WTC11 (cell line): ENCODE results near the gene RNF214. TPM values are rescaled to one million over a fixed set of nuclear protein-coding genes. Genes with fewer than 3 reads are reported as not detected.
A peak's percentile ranks its signal among the peaks of the same experiment; 100 is the strongest.

Source experiments
- ATAC-seq: fragments of 200-7000 bp; cut with Tn5 transposase; 2 replicates; pipeline ENCODE4 v1.10.0; 2021; ENCODE audit warnings: mild to moderate bottlenecking, moderate library complexity
- CTCF ChIA-PET: fragments of 300-600 bp; sonication (Branson Sonifier 250); formaldehyde crosslinking; loops from one replicate; lab custom pipeline; 2021; ENCODE audit warnings: antibody characterized with exemption; lab: Charles Lee
- POLR2A ChIA-PET: fragments of 350-600 bp; sonication (Branson Sonifier 250); formaldehyde crosslinking; loops from one replicate; lab custom pipeline; 2021; ENCODE audit warnings: antibody characterized with exemption; lab: Charles Lee
- DNase-seq: peaks from one replicate; pipeline ENCODE4 v3.0.0; 2021; ENCODE audit warnings: low spot score
- H3K27ac Mint-ChIP-seq: 2 replicates; pipeline ENCODE4 v1.8.0; 2021; ENCODE audit warnings: mixed read lengths
- H3K27me3 Mint-ChIP-seq: 2 replicates; pipeline ENCODE4 v1.8.0; 2021; ENCODE audit warnings: low read depth, mild to moderate bottlenecking, moderate library complexity, mixed read lengths
- H3K36me3 Mint-ChIP-seq: 2 replicates; pipeline ENCODE4 v1.8.0; 2021; ENCODE audit warnings: mixed read lengths
- H3K4me1 Mint-ChIP-seq: 2 replicates; pipeline ENCODE4 v1.8.0; 2022; ENCODE audit warnings: mixed read lengths
- H3K4me3 Mint-ChIP-seq: 2 replicates; pipeline ENCODE4 v1.8.0; 2021; ENCODE audit warnings: mild to moderate bottlenecking, moderate library complexity, mixed read lengths
- H3K9me3 Mint-ChIP-seq: 2 replicates; pipeline ENCODE4 v1.8.0; 2021; ENCODE audit warnings: mixed read lengths
- AFF4 ChIP-seq: sonication (generic); formaldehyde crosslinking; IDR thresholded peaks from 2 replicates; pipeline ENCODE4 v1.8.1; 2023; ENCODE audit warnings: mild to moderate bottlenecking, missing genetic modification reagents, borderline replicate concordance
- ATF1 ChIP-seq: sonication (generic); formaldehyde crosslinking; IDR thresholded peaks from 2 replicates; pipeline ENCODE4 v1.8.1; 2023; ENCODE audit warnings: mild to moderate bottlenecking, moderate library complexity, missing genetic modification reagents
- CBFB ChIP-seq: sonication (generic); formaldehyde crosslinking; IDR thresholded peaks from 2 replicates; pipeline ENCODE4 v1.8.1; 2022; ENCODE audit warnings: mild to moderate bottlenecking, low read depth, missing genetic modification reagents
- CDX4 ChIP-seq: fragments of 250-450 bp; sonication (Bioruptor Pico); IDR thresholded peaks from 2 replicates; pipeline ENCODE4 v1.9.0; 2021; ENCODE audit warnings: moderate library complexity, mild to moderate bottlenecking, inconsistent platforms, borderline replicate concordance
- CREM ChIP-seq: sonication (generic); formaldehyde crosslinking; IDR thresholded peaks from 2 replicates; pipeline ENCODE4 v1.8.1; 2022; ENCODE audit warnings: mild to moderate bottlenecking, missing genetic modification reagents, moderate library complexity
- E2F1 ChIP-seq: sonication (generic); formaldehyde crosslinking; IDR thresholded peaks from 2 replicates; pipeline ENCODE4 v1.8.0; 2022; ENCODE audit warnings: mild to moderate bottlenecking, missing genetic modification reagents
- ELF4 ChIP-seq: sonication (generic); formaldehyde crosslinking; IDR thresholded peaks from 2 replicates; pipeline ENCODE4 v1.8.1; 2022; ENCODE audit warnings: low read depth, mild to moderate bottlenecking, moderate library complexity, missing genetic modification reagents
- EMX1 ChIP-seq: fragments of 250-450 bp; sonication (Bioruptor Pico); IDR thresholded peaks from 2 replicates; pipeline ENCODE4 v1.8.0; 2021; ENCODE audit warnings: mild to moderate bottlenecking
- FOXK1 ChIP-seq: sonication (generic); formaldehyde crosslinking; IDR thresholded peaks from 2 replicates; pipeline ENCODE4 v1.8.0; 2022; ENCODE audit warnings: mild to moderate bottlenecking, moderate library complexity, missing genetic modification reagents
- MAX ChIP-seq: sonication (generic); formaldehyde crosslinking; IDR thresholded peaks from 2 replicates; pipeline ENCODE4 v1.8.0; 2022; ENCODE audit warnings: mild to moderate bottlenecking, missing genetic modification reagents
- MXD4 ChIP-seq: fragments of 250-450 bp; sonication (Bioruptor Pico); IDR thresholded peaks from 2 replicates; pipeline ENCODE4 v1.8.0; 2021; ENCODE audit warnings: mild to moderate bottlenecking, moderate library complexity, borderline replicate concordance
- MYBL2 ChIP-seq: sonication (generic); formaldehyde crosslinking; IDR thresholded peaks from 2 replicates; pipeline ENCODE4 v1.8.1; 2023; ENCODE audit warnings: mild to moderate bottlenecking, moderate library complexity, missing genetic modification reagents
- NR1H2 ChIP-seq: sonication (generic); formaldehyde crosslinking; IDR thresholded peaks from 2 replicates; pipeline ENCODE4 v1.9.0; 2021; ENCODE audit warnings: mild to moderate bottlenecking, moderate library complexity, missing genetic modification reagents
- PREB ChIP-seq: sonication (generic); formaldehyde crosslinking; IDR thresholded peaks from 2 replicates; pipeline ENCODE4 v1.8.1; 2022; ENCODE audit warnings: mild to moderate bottlenecking, missing genetic modification reagents, moderate library complexity, borderline replicate concordance
- SP1 ChIP-seq: sonication (generic); formaldehyde crosslinking; conservative IDR thresholded peaks from 2 replicates; pipeline ENCODE4 v1.8.1; 2022; ENCODE audit warnings: missing genetic modification reagents
- USF2 ChIP-seq: sonication (generic); formaldehyde crosslinking; IDR thresholded peaks from 2 replicates; pipeline ENCODE4 v1.8.1; 2023; ENCODE audit warnings: mild to moderate bottlenecking, missing genetic modification reagents, moderate library complexity
- ZNF219 ChIP-seq: sonication (generic); formaldehyde crosslinking; IDR thresholded peaks from 2 replicates; pipeline ENCODE4 v1.8.0; 2023; ENCODE audit warnings: missing genetic modification reagents, mild to moderate bottlenecking, borderline replicate concordance
- ZNF263 ChIP-seq: sonication (generic); formaldehyde crosslinking; IDR thresholded peaks from 2 replicates; pipeline ENCODE4 v1.8.1; 2022; ENCODE audit warnings: low read depth, mild to moderate bottlenecking, moderate library complexity, missing genetic modification reagents
- ZNF532 ChIP-seq: fragments of 250-450 bp; sonication (Bioruptor Pico); IDR thresholded peaks from 2 replicates; pipeline ENCODE4 v1.9.0; 2021; ENCODE audit warnings: mild to moderate bottlenecking, borderline replicate concordance
- total RNA-seq: library from RNA; stranded (reverse); gene quantifications from 3 replicates; pipeline ENCODE4 v1.2.3, GENCODE V29; 2021

RNF214 gene
- total RNA-seq, 1 experiment from 2014 or later: 35.4 TPM

GRCh38 chr11:117290809-117291396 is 58.4 kb downstream of the RNF214 start, which contains the start of gene BACE1-AS:
Gene BACE1-AS (plus strand): TSS chr11:117291346.
- Mint-ChIP-seq H3K4me3 (no peak within 1 kb of the TSS), H3K4me1 (no peaks in the 10 kb centered on the region; the same call in 1 of the 2 replicates), H3K36me3 (peaks cover 28% of the 10 kb centered on the region), H3K27me3 (no peaks in the 10 kb centered on the region), H3K27ac (no peak within 1 kb of the TSS; the same call in 1 of the 2 replicates), H3K9me3 (no peaks in the 10 kb centered on the region)
- POLR2A ChIA-PET: no interaction called here
- TF ChIP-seq MAX (CRISPR knock-in tag): no peak
- TF ChIP-seq MYBL2: no peak
- no peak for TF ChIP-seq FOXK1
- TF ChIP-seq CDX4 (CRISPR knock-in tag): no peak
- no peak for TF ChIP-seq ELF4
- no peak for TF ChIP-seq E2F1 (CRISPR knock-in tag)
- TF ChIP-seq CREM (CRISPR knock-in tag): no peak
- TF ChIP-seq ATF1 (CRISPR knock-in tag): no peak
- TF ChIP-seq ZNF219 (CRISPR knock-in tag): no peak
- no peak for TF ChIP-seq CBFB
- no peak for TF ChIP-seq ZNF532 (CRISPR knock-in tag)
- no peak for TF ChIP-seq PREB
- no peak for TF ChIP-seq NR1H2 (CRISPR knock-in tag)
- no peak for TF ChIP-seq ZNF263 (CRISPR knock-in tag)
- no peak for TF ChIP-seq SP1
- no peak for TF ChIP-seq USF2 (CRISPR knock-in tag)
- CTCF ChIA-PET: no interaction called here
- ATAC-seq (no peak), DNase-seq (no peak)

- Mint-ChIP-seq H3K36me3 (peaks cover 21% of the 10 kb centered on the region), H3K4me3 (no peak overlapping the region), H3K9me3 (no peaks in the 10 kb centered on the region), H3K4me1 (no peaks in the 10 kb centered on the region; the same call in 1 of the 2 replicates), H3K27me3 (no peaks in the 10 kb centered on the region), H3K27ac (peak overlapping the region; percentile 12)
- ATAC-seq: no peak
- DNase-seq: no peak
- ChIA-PET POLR2A (no interaction called here), CTCF (no interaction called here)
- no peak for TF ChIP-seq EMX1 (CRISPR knock-in tag)
- TF ChIP-seq MXD4 (CRISPR knock-in tag): no peak
- no peak for TF ChIP-seq FOXK1
- TF ChIP-seq AFF4 (CRISPR knock-in tag): no peak
- TF ChIP-seq, all 79 proteins: peak for 0
These were observed 60.1 kb downstream of the RNF214 start for GRCh38 chr11:117292616-117293015.
